Body of pancreas (tissue), 4 donors: ENCODE results near the gene ASAP2.

Source experiments
- POLR2A ChIP-seq, 3 donors: fragments of 450-650 bp; IDR thresholded peaks; one replicate each; pipeline ENCODE4 v1.6.1; 2016; ENCODE audit warnings: antibody characterized with exemption in 3 of 3, mild to moderate bottlenecking in 2 of 3
- TF ChIP-seq, protein P1 (sequence below), 7 experiments: fragments of 450-650 bp in 4 of 7; fragments of 200-600 bp in 3 of 7; sonication (generic) in 3 of 7; IDR thresholded peaks; one replicate each; pipeline ENCODE4 v1.5.1; 2016 to 2019; ENCODE audit warnings: antibody characterized with exemption in 7 of 7

- TF ChIP-seq, protein P1, sequence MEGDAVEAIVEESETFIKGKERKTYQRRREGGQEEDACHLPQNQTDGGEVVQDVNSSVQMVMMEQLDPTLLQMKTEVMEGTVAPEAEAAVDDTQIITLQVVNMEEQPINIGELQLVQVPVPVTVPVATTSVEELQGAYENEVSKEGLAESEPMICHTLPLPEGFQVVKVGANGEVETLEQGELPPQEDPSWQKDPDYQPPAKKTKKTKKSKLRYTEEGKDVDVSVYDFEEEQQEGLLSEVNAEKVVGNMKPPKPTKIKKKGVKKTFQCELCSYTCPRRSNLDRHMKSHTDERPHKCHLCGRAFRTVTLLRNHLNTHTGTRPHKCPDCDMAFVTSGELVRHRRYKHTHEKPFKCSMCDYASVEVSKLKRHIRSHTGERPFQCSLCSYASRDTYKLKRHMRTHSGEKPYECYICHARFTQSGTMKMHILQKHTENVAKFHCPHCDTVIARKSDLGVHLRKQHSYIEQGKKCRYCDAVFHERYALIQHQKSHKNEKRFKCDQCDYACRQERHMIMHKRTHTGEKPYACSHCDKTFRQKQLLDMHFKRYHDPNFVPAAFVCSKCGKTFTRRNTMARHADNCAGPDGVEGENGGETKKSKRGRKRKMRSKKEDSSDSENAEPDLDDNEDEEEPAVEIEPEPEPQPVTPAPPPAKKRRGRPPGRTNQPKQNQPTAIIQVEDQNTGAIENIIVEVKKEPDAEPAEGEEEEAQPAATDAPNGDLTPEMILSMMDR (IDR thresholded peaks at IDR 0.05) = no peak
- TF ChIP-seq POLR2A (IDR thresholded peaks at IDR 0.05) = no peak
These were observed 136.9 kb downstream of the ASAP2 start for GRCh38 chr2:9343524-9343923.
